ENCODE results near the gene GLTPD2.
A peak's percentile ranks its signal among the peaks of the same experiment; 100 is the strongest.

The GLTPD2 gene

GRCh38 chr17:4772235-4772613 lies 16.5 kb upstream of the GLTPD2 start:
- DNase-seq = no peak

GRCh38 chr17:4777969-4778760 lies 10.6 kb upstream of the GLTPD2 start:
- DNase-seq = no peak

GRCh38 chr17:4780325-4780955 lies 8.3 kb upstream of the GLTPD2 start:
- no peak for DNase-seq

GRCh38 chr17:4782652-4783051 lies 6.1 kb upstream of the GLTPD2 start:
- DNase-seq = peak; percentile 10

- no peak for DNase-seq
These were observed 3.3 kb upstream of the GLTPD2 start for GRCh38 chr17:4785311-4786105.

- no peak for DNase-seq
These were observed 2.7 kb upstream of the GLTPD2 start, which contains the start of gene VMO1 for GRCh38 chr17:4786106-4786511. VMO1 (minus strand) TSS chr17:4786364; CDS start chr17:4786352, 12 bp downstream.

GRCh38 chr17:4786516-4786915 lies 2.2 kb upstream of the GLTPD2 start:
- DNase-seq = no peak

GRCh38 chr17:4788159-4788806 lies 481 bp upstream of the GLTPD2 start:
- no peak for DNase-seq

GRCh38 chr17:4789701-4789950 lies 862 bp downstream of the GLTPD2 start:
- no peak for DNase-seq

GRCh38 chr17:4789951-4790704 lies 1.4 kb downstream of the GLTPD2 start:
- peak; percentile 90 for DNase-seq

GRCh38 chr17:4790705-4791088 lies 1.9 kb downstream of the GLTPD2 start:
- DNase-seq = no peak

- DNase-seq = no peak
These were observed 6.4 kb downstream of the GLTPD2 start for GRCh38 chr17:4795168-4795567.

- peak; percentile 59 for DNase-seq
These were observed 7.8 kb downstream of the GLTPD2 start for GRCh38 chr17:4796552-4796920.

- DNase-seq = no peak
These were observed 11.9 kb downstream of the GLTPD2 start for GRCh38 chr17:4800462-4801196.

GRCh38 chr17:4802228-4802627 lies 13.5 kb downstream of the GLTPD2 start, which contains the start of gene C17orf114:
C17orf114 (minus strand) TSS chr17:4802328.
- no peak for DNase-seq

- DNase-seq = no peak
These were observed 17.7 kb downstream of the GLTPD2 start for GRCh38 chr17:4806456-4806776.

- DNase-seq = peak; percentile 92
These were observed 18.2 kb downstream of the GLTPD2 start, which contains the start of gene PLD2 for GRCh38 chr17:4806777-4807604. PLD2 (plus strand) TSS chr17:4807152; CDS start chr17:4807773, 621 bp downstream.

GRCh38 chr17:4807605-4808377 lies 19.0 kb downstream of the GLTPD2 start:
- no peak for DNase-seq

GRCh38 chr17:4808378-4808767 lies 19.6 kb downstream of the GLTPD2 start:
- DNase-seq = no peak

GRCh38 chr17:4810696-4811290 lies 22.0 kb downstream of the GLTPD2 start:
- DNase-seq = no peak
